GM12892 (cell line): ENCODE data around the gene SDF2L1.

ENCODE experiments used
- POLR2A ChIP-seq: IDR thresholded peaks from 2 replicates; pipeline ENCODE4 v1.6.1; 2011; ENCODE audit warnings: low read depth, low read length, control low read depth
- POLR2AphosphoS5 ChIP-seq: IDR thresholded peaks from 2 replicates; pipeline ENCODE4 v1.6.1; 2011; ENCODE audit warnings: low read depth, low read length, control low read depth

DNA sequence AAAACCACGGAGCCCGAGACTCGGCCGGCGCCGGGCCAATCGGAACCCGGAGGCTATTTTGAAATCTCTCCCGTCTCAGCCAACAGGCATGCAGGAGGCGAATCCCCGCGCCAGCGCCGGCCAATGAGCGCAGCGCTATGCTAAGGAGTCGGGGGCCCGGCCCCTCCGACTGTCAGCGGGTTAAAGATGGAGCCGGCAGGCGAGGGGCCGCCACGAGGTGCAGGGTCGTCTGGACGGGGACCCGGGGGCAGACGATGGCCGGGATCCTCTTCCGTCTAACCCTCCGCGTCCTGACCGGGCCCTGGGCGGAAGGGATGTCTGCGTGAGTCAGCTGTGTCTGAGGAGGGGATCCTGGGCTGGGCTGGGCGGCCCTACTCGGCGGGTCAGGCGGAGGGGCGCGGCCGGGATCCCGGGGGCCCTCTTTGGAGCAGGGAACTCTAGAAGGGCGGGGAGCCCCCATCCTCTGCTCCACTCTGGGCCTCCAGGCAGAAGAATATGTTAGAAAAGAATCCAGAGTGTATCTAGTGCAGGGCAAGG lies 10.0 kb downstream of the SDF2L1 start:
- TF ChIP-seq POLR2A (peak; percentile 84), POLR2AphosphoS5 (peak; percentile 63)
